HEK293 (cell line): ENCODE measurements around the gene CRCP.

Source experiments
- PBX3 ChIP-seq: sonication (generic); formaldehyde crosslinking; IDR thresholded peaks from 2 replicates; pipeline ENCODE4 v1.8.1; 2022; ENCODE audit warnings: mild to moderate bottlenecking, moderate library complexity, missing genetic modification reagents
- TF ChIP-seq, protein P1 (sequence below): fragments of 450-650 bp; formaldehyde crosslinking; IDR thresholded peaks from 2 replicates; pipeline ENCODE4 v1.5.1; 2016; ENCODE audit warnings: missing biosample characterization, missing genetic modification characterization

- TF ChIP-seq PBX3 (CRISPR knock-in tag): no peak
- TF ChIP-seq, protein P1, sequence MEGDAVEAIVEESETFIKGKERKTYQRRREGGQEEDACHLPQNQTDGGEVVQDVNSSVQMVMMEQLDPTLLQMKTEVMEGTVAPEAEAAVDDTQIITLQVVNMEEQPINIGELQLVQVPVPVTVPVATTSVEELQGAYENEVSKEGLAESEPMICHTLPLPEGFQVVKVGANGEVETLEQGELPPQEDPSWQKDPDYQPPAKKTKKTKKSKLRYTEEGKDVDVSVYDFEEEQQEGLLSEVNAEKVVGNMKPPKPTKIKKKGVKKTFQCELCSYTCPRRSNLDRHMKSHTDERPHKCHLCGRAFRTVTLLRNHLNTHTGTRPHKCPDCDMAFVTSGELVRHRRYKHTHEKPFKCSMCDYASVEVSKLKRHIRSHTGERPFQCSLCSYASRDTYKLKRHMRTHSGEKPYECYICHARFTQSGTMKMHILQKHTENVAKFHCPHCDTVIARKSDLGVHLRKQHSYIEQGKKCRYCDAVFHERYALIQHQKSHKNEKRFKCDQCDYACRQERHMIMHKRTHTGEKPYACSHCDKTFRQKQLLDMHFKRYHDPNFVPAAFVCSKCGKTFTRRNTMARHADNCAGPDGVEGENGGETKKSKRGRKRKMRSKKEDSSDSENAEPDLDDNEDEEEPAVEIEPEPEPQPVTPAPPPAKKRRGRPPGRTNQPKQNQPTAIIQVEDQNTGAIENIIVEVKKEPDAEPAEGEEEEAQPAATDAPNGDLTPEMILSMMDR: no peak
These were observed 48.6 kb downstream of the CRCP start for GRCh38 chr7:66163186-66163610.
